OCI-LY7 (cell line): Measurements from ENCODE around the gene SMC6. TPM values are rescaled to one million over a fixed set of nuclear protein-coding genes. Genes with fewer than 3 reads are reported as not detected.

Source experiments
- BruUV-seq: library from RNA; stranded (reverse); fragments of 400-500 nt; replicated peaks from 2 replicates; lab custom pipeline; 2021; lab: Mats Ljungman, UMichigan
- CTCF ChIA-PET: fragments of 300-600 bp; sonication (Branson Sonifier 250); formaldehyde crosslinking; loops from one replicate; lab custom pipeline; 2022; ENCODE audit warnings: antibody characterized with exemption; ENCODE audit not compliant: unreplicated experiment; lab: Charles Lee
- POLR2A ChIA-PET: fragments of 300-600 bp; sonication (Branson Sonifier 250); formaldehyde crosslinking; loops from one replicate; lab custom pipeline; 2022; ENCODE audit warnings: antibody characterized with exemption; lab: Charles Lee
- DNase-seq: peaks from one replicate; pipeline ENCODE4 v3.0.0-alpha.2; 2015; ENCODE audit warnings: low spot score
- H2AFZ ChIP-seq: fragments of 200-600 bp; sonication (generic), shearing (Covaris generic); 2 replicates; pipeline ENCODE4 v1.6.1; 2014; ENCODE audit warnings: mild to moderate bottlenecking, antibody characterized with exemption, low read length, moderate library complexity
- H3K27ac ChIP-seq: fragments of 200-600 bp; sonication (generic); 2 replicates; pipeline ENCODE4 v1.5.1; 2014; ENCODE audit warnings: mixed run types, low read depth, mild to moderate bottlenecking, moderate library complexity, low read length, inconsistent platforms; ENCODE audit not compliant: poor library complexity, severe bottlenecking
- H3K36me3 ChIP-seq: fragments of 200-600 bp; sonication (generic); 2 replicates; pipeline ENCODE4 v1.6.1; 2014; ENCODE audit warnings: mild to moderate bottlenecking, antibody characterized with exemption, low read length, moderate library complexity, mixed read lengths; ENCODE audit not compliant: insufficient read depth
- H3K4me1 ChIP-seq: fragments of 200-600 bp; sonication (generic); 2 replicates; pipeline ENCODE4 v1.5.1; 2014; ENCODE audit warnings: mild to moderate bottlenecking, low read length; ENCODE audit not compliant: insufficient read depth, poor library complexity, severe bottlenecking
- H3K4me2 ChIP-seq: fragments of 200-600 bp; sonication (generic); 2 replicates; pipeline ENCODE4 v1.6.1; 2014; ENCODE audit warnings: mild to moderate bottlenecking, low read length
- H3K4me3 ChIP-seq: fragments of 200-600 bp; sonication (generic); 2 replicates; pipeline ENCODE4 v1.5.1; 2014; ENCODE audit warnings: mild to moderate bottlenecking, low read depth, low read length; ENCODE audit not compliant: poor library complexity, severe bottlenecking
- H3K79me2 ChIP-seq: fragments of 200-600 bp; sonication (generic); 2 replicates; pipeline ENCODE4 v1.6.1; 2016; ENCODE audit warnings: low read depth, mild to moderate bottlenecking, low read length, moderate library complexity, mixed read lengths; ENCODE audit not compliant: insufficient read depth
- H3K9me2 ChIP-seq: fragments of 200-600 bp; sonication (generic); 2 replicates; pipeline ENCODE4 v1.6.1; 2016; ENCODE audit warnings: mild to moderate bottlenecking, low read length, mixed read lengths; ENCODE audit not compliant: insufficient read depth
- H3K9me3 ChIP-seq: fragments of 200-600 bp; sonication (generic); 2 replicates; pipeline ENCODE4 v1.6.1; 2014; ENCODE audit warnings: mild to moderate bottlenecking, mixed run types, low read length, mixed read lengths
- H4K20me1 ChIP-seq: fragments of 200-600 bp; sonication (generic); 2 replicates; pipeline ENCODE4 v1.6.1; 2014; ENCODE audit warnings: mild to moderate bottlenecking, antibody characterized with exemption, low read length, moderate library complexity, mixed read lengths; ENCODE audit not compliant: insufficient read depth
- EZH2phosphoT487 ChIP-seq: fragments of 200-600 bp; sonication (generic); IDR thresholded peaks from 2 replicates; pipeline ENCODE4 v1.6.1; 2018; ENCODE audit warnings: low read depth, borderline replicate concordance, mild to moderate bottlenecking, mixed run types, antibody characterized with exemption, low read length, moderate library complexity, mixed read lengths
- intact Hi-C: fragments of 100-400 bp; cut with micrococcal nuclease; formaldehyde crosslinking; loops from one replicate; pipeline ENCODE4 v1.10.0; 2022; ENCODE audit not compliant: unreplicated experiment
- total RNA-seq, 2 experiments: library from RNA; depleted of rRNA in 1 of 2; stranded (reverse); fragments of >200 nt in 1 of 2; shearing (Covaris generic) in 1 of 2; gene quantifications; 2 replicates each; pipeline ENCODE4 v1.2.3, GENCODE V29; 2014 to 2022
- TF ChIP-seq, protein P1 (sequence below): fragments of 200-600 bp; sonication (generic); conservative IDR thresholded peaks from 2 replicates; pipeline ENCODE4 v1.5.1; 2014; ENCODE audit warnings: mild to moderate bottlenecking, antibody characterized with exemption, low read length, moderate library complexity, mixed read lengths

Gene SMC6
- total RNA-seq, 2 experiments from 2014 or later = 37.0 to 62.4 TPM

DNA sequence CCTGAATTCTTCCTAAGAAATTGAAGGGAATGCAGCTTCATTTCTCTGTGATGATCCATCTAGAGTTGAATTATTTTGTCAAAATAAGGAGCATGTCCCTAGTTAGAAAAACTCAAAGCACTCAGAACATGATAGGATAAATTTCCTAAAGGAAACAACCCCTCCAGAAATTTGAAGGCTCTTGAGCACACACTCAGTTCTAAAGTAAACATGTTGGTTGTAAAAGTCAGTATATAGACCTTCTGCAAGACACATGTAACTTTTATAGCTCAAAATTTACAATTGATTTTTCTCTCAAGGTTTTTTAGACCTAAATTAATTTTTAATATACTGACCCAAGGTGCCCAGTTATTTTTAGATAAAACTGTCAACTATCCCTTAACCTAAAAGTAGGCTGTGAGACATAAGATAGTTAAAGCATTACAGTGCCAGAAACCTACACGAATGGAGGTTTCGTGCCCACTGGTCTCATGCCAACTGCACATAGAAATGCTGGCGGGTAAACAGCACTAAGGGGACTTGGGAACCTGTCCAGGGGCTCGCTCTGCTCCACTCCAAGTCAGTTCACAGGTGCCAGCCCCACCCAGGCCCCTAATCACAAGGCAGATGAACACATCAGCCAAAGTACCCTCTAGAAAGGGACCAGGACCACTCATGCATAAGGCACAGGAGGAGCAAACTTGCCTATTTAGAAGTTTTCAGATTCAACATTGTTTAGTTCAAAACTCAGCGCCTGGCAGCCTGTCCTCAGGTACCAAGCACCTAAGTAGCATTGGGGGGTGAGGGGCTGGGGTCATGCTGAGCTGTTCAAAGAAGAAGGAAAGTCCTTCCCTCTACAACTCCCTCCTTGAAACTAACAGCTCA lies 106.5 kb downstream of the SMC6 start:
- ChIA-PET CTCF (interaction anchor here (1.3 to 1.7 kb wide), 2 partner anchors 21 to 24 kb away, joined by 3 to 5 read pairs; no protein-coding TSS in a partner anchor), POLR2A (interaction anchor here (0.6 to 0.7 kb wide), 4 partner anchors 31 to 188 kb away, joined by 3 to 8 read pairs (median 4); no protein-coding TSS in a partner anchor)
- peaks cover 5% of the 10 kb centered on the region for H3K4me1 ChIP-seq
- H3K9me3 ChIP-seq = no peaks in the 10 kb centered on the region
- no peaks in the 10 kb centered on the region for H4K20me1 ChIP-seq
- no peak overlapping the region for H3K4me2 ChIP-seq
- H3K79me2 ChIP-seq = no peaks in the 10 kb centered on the region
- no peaks in the 10 kb centered on the region for H3K9me2 ChIP-seq
- no peak overlapping the region for H3K27ac ChIP-seq
- no peak for TF ChIP-seq EZH2phosphoT487
- TF ChIP-seq, protein P1, sequence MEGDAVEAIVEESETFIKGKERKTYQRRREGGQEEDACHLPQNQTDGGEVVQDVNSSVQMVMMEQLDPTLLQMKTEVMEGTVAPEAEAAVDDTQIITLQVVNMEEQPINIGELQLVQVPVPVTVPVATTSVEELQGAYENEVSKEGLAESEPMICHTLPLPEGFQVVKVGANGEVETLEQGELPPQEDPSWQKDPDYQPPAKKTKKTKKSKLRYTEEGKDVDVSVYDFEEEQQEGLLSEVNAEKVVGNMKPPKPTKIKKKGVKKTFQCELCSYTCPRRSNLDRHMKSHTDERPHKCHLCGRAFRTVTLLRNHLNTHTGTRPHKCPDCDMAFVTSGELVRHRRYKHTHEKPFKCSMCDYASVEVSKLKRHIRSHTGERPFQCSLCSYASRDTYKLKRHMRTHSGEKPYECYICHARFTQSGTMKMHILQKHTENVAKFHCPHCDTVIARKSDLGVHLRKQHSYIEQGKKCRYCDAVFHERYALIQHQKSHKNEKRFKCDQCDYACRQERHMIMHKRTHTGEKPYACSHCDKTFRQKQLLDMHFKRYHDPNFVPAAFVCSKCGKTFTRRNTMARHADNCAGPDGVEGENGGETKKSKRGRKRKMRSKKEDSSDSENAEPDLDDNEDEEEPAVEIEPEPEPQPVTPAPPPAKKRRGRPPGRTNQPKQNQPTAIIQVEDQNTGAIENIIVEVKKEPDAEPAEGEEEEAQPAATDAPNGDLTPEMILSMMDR = no peak
- no peak for DNase-seq
- no TSS peak for BruUV-seq
- H2AFZ ChIP-seq = 0 out of 2 replicates have a peak overlapping the region, but pooled peaks have one; percentile 63
- intact Hi-C loops = loop anchor here (1.0 to 2.0 kb wide), 3 partner anchors 470 to 532 kb away; no protein-coding TSS in a partner anchor
- H3K36me3 ChIP-seq = no peaks in the 10 kb centered on the region
- H3K4me3 ChIP-seq = no peak overlapping the region

DNA sequence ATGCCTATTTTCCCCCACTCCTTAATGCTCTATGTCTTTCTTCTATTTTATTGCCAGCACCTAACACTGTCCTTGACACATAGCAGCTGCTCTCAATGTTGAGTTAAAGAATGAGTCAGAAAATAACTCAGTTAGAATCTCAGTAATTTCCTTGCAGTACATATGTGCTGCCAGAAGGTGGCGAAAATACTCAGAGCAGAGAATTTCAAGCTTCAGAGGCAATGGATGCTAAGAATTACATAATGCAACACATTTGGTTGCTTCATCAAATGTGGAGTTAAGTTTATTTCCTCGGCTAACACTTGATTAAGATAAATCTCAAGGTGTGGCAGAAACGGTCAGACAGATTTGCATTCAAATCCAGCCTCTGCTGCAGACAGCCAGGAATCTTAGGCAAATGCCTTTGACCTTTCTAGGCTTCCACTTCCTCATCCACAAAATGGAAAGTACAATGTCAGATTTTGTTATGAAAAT lies 107.5 kb downstream of the SMC6 start:
- peaks cover 5% of the 10 kb centered on the region for H3K4me1 ChIP-seq
- H3K9me2 ChIP-seq = no peaks in the 10 kb centered on the region
- TF ChIP-seq, protein P1 = peak; percentile 97
- no peak for TF ChIP-seq EZH2phosphoT487
- peak overlapping the region; percentile 63; the same call in 1 of the 2 replicates for H2AFZ ChIP-seq
- ChIA-PET CTCF (interaction anchor here (0.8 to 1.7 kb wide), 3 partner anchors 11 to 25 kb away, joined by 3 to 5 read pairs (median 3); no protein-coding TSS in a partner anchor), POLR2A (interaction anchor here (0.6 to 1.2 kb wide), 4 partner anchors 10 to 129 kb away, joined by 3 to 8 read pairs (median 4); partner anchors contain the start of gene RAD51AP2)
- BruUV-seq = no TSS peak
- H3K4me2 ChIP-seq = 0 out of 2 replicates have a peak overlapping the region, but pooled peaks have one; percentile 10
- DNase-seq = peak; percentile 68
- no peak overlapping the region for H3K27ac ChIP-seq
- H4K20me1 ChIP-seq = no peaks in the 10 kb centered on the region
- H3K4me3 ChIP-seq = no peak overlapping the region
- no peaks in the 10 kb centered on the region for H3K36me3 ChIP-seq
- no peaks in the 10 kb centered on the region for H3K79me2 ChIP-seq
- intact Hi-C loops = loop anchor here (1.0 to 2.0 kb wide), 3 partner anchors 471 to 533 kb away; no protein-coding TSS in a partner anchor
- no peaks in the 10 kb centered on the region for H3K9me3 ChIP-seq
